ENCODE data around the gene TOX2. TPM values are rescaled to one million over a fixed set of nuclear protein-coding genes. Genes with fewer than 3 reads are reported as not detected.

TOX2 gene
- polyA plus RNA-seq, 3 donors from 2014 or later: 2.4 to 5.0 (median 2.9) TPM

GRCh38 chr20:43961116-43961515 is 46.5 kb downstream of the TOX2 start:
- no peak for DNase-seq
- H3K4me3 Mint-ChIP-seq: peak overlapping the region in 3 of 5 donors; percentile 0 to 28 (median 10)
- no peaks in the 10 kb centered on the region for H3K9me3 Mint-ChIP-seq
- H3K4me1 Mint-ChIP-seq: peaks cover 58 to 61% of the 10 kb centered on the region in 2 donors
- peak overlapping the region in 1 of 6 donors; percentile 17 for H3K27ac Mint-ChIP-seq
- peaks cover 0 to 7% (median 0%) of the 10 kb centered on the region in 3 donors for H3K36me3 Mint-ChIP-seq
- H3K27me3 Mint-ChIP-seq (ENCODE audit: low read depth in 3 of 3): peaks cover 17 to 22% (median 18%) of the 10 kb centered on the region in 3 donors

DNA sequence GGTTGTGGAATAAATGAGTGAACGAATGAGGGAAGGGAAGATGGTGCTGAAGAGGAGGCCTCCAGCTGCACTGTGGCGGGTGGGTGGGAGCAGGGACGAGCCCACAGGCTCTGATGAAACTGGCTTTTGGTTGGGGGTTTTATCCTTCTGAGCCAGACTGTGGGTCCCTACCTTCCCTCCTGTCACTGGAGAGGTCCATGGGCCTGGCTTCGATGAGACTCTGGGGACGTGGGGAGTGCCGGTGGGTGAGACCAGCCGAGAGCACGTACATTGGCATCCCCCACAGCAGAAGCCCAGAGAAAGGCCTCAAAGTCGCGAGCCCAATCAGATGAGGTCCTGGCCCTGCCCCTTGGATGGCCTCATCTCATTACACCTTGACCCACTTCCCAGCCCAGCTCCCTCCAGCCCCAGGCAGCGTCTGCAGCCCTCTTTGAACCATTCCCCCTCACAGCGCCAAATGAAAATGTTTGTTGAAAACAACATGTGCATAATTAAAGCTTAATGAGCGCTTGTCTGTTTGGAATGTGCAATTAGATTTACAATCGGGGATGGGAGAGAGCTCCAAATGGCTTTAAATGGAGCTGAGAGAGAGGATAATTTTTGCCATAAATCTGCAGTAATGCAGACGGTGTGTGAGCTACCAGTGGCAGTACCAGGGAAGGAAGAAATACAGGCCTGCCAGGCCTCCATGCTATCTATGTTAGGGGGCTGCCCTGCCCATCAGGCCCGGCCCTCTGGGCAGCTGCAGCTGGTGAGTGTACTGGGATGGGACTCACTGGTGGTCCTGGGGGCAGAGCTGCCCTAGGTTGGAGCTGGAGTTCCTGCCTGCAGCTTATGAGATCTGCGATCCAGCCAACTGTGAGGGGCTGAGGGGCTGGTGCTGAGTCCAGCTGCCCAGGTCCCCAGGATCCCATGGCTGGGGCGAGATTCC is 47.2 kb downstream of the TOX2 start:
- peaks cover 54 to 56% of the 10 kb centered on the region in 2 donors for H3K4me1 Mint-ChIP-seq
- H3K4me3 Mint-ChIP-seq: no peak overlapping the region
- H3K27ac Mint-ChIP-seq: no peak overlapping the region
- no peaks in the 10 kb centered on the region for H3K9me3 Mint-ChIP-seq
- no peak for DNase-seq
- H3K36me3 Mint-ChIP-seq: peaks cover 0 to 4% (median 0%) of the 10 kb centered on the region in 3 donors
- peaks cover 14 to 22% (median 18%) of the 10 kb centered on the region in 3 donors for H3K27me3 Mint-ChIP-seq (ENCODE audit: low read depth in 3 of 3)

GRCh38 chr20:43962530-43962929 is 47.9 kb downstream of the TOX2 start:
- Mint-ChIP-seq H3K27me3 (ENCODE audit: low read depth in 3 of 3) (peaks cover 14 to 18% (median 17%) of the 10 kb centered on the region in 3 donors), H3K4me3 (no peak overlapping the region), H3K9me3 (no peaks in the 10 kb centered on the region), H3K36me3 (peaks cover 0 to 3% (median 0%) of the 10 kb centered on the region in 3 donors), H3K4me1 (peaks cover 46 to 49% of the 10 kb centered on the region in 2 donors), H3K27ac (no peak overlapping the region)
- DNase-seq: no peak

GRCh38 chr20:43963233-43963632 is 48.6 kb downstream of the TOX2 start:
- no peaks in the 10 kb centered on the region for H3K36me3 Mint-ChIP-seq
- H3K4me3 Mint-ChIP-seq: no peak overlapping the region
- peaks cover 11 to 15% (median 12%) of the 10 kb centered on the region in 3 donors for H3K27me3 Mint-ChIP-seq (ENCODE audit: low read depth in 3 of 3)
- H3K27ac Mint-ChIP-seq: no peak overlapping the region
- H3K4me1 Mint-ChIP-seq: peaks cover 39 to 42% of the 10 kb centered on the region in 2 donors
- no peak for DNase-seq
- no peaks in the 10 kb centered on the region for H3K9me3 Mint-ChIP-seq

DNA sequence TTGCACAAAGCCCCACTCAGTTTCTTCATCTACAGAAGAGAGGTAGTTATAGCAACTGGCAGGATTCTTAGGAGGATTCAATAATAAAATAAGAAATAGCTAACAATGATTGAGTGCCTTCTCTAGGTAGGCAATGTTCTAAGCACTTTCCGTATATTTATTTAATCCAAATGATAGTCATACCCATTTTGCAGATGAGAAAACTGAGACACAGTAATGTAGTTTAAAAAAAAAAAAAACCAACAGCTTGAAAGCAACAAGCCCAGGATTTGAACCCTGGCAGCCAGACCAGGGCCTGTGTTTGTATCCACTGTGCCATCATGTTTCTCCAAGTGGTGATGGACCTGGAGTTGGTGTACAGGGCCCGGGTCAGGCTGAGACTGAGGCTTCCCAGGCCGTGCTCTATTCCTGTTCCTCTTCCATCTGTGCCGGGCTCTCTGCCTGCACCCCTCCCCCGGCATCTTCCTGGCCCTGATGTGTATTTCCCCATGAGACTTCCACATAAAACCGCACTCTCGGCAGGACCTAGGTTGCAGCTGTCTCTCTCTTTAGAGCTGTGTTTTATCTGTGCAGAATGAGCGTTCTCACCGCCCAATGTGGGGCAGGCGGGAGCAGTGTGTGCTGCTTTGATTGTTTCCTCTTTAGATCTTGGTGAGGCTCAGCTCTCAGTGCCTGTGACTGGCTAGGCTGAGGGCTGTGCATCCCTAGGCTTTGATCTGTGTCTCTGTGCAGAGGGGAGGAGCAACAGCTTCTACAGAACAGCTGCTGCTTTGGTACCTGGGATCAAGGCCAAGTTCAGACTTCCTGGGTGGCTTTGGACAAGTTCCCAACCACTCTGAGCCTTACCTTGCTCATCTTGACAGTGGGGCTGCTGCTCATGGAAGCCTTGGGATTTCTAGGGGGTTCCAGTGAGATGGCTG is 49.5 kb downstream of the TOX2 start:
- H3K27me3 Mint-ChIP-seq (ENCODE audit: low read depth in 3 of 3): peaks cover 10 to 11% (median 11%) of the 10 kb centered on the region in 3 donors
- H3K4me1 Mint-ChIP-seq: peaks cover 30 to 33% of the 10 kb centered on the region in 2 donors
- DNase-seq: no peak
- no peaks in the 10 kb centered on the region for H3K36me3 Mint-ChIP-seq
- peak overlapping the region in 2 of 5 donors; percentile 10 to 40 for H3K4me3 Mint-ChIP-seq
- no peaks in the 10 kb centered on the region for H3K9me3 Mint-ChIP-seq
- H3K27ac Mint-ChIP-seq: no peak overlapping the region

GRCh38 chr20:43968341-43969000 is 53.8 kb downstream of the TOX2 start:
- H3K4me3 Mint-ChIP-seq: no peak overlapping the region
- peaks cover 6 to 12% (median 10%) of the 10 kb centered on the region in 3 donors for H3K27me3 Mint-ChIP-seq (ENCODE audit: low read depth in 3 of 3)
- no peaks in the 10 kb centered on the region for H3K36me3 Mint-ChIP-seq
- H3K4me1 Mint-ChIP-seq: peaks cover 8 to 10% of the 10 kb centered on the region in 2 donors
- no peaks in the 10 kb centered on the region for H3K9me3 Mint-ChIP-seq
- H3K27ac Mint-ChIP-seq: no peak overlapping the region
- DNase-seq: no peak

DNA sequence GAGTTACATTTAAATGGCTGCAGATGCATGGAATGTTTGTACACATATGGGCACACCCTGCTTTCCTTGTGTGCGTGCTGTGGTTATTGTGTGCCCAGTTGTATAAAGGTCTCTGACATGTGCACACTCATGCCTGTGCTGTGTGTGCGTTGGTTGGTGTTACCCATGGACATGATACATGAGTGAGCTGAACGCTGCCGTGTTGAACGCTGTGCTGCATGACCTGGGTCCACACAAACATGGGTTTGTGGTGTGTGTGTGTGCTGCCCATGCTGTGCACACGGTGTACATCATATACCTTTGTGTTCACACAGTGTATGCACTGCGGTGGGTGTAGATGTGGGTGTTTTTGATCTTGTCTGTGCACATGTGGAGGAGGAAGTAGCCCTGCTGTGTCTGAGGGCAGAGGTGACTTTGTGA is 54.4 kb downstream of the TOX2 start:
- Mint-ChIP-seq H3K27me3 (ENCODE audit: low read depth in 3 of 3) (peaks cover 5 to 15% (median 14%) of the 10 kb centered on the region in 3 donors), H3K4me3 (no peak overlapping the region), H3K27ac (no peak overlapping the region), H3K4me1 (peaks cover 8% of the 10 kb centered on the region in 2 donors), H3K36me3 (no peaks in the 10 kb centered on the region), H3K9me3 (no peaks in the 10 kb centered on the region)
- DNase-seq: no peak

DNA sequence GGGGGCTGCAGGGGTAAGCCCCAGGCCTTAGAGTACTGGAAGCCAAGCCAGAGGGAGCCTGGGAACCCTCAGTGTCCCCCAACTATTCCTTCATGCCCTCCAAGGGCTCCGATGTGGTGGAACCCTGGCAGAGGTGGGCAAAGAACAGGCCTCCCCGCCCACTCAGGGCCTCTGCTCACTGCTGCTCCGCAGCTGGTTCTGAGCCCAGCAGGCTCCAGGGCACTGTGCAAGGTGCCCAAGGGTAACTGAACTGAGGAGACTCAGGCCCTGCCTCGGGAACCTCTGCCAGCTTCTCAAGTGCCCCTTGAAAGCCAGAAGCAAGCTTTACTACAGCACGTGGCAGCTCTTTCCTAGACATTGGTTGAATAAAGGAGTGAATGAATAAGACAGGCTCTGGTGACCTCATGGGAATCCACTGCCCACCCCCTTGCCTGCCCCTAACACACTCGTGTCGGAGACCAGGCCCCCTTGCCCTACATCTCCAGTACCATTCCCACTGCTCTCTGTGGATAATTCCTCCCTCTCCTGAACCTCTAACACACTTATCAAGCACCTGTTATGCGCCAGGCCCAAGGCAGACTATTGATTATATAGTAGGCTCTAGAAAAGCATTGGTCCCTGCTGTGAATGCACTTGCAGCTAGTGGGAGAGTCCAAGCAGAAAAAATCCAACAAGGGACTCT is 55.0 kb downstream of the TOX2 start:
- H3K4me3 Mint-ChIP-seq: no peak overlapping the region
- peaks cover 5 to 14% (median 13%) of the 10 kb centered on the region in 3 donors for H3K27me3 Mint-ChIP-seq (ENCODE audit: low read depth in 3 of 3)
- H3K4me1 Mint-ChIP-seq: peaks cover 1 to 2% of the 10 kb centered on the region in 2 donors
- no peak for DNase-seq
- H3K36me3 Mint-ChIP-seq: no peaks in the 10 kb centered on the region
- H3K27ac Mint-ChIP-seq: no peak overlapping the region
- H3K9me3 Mint-ChIP-seq: no peaks in the 10 kb centered on the region

DNA sequence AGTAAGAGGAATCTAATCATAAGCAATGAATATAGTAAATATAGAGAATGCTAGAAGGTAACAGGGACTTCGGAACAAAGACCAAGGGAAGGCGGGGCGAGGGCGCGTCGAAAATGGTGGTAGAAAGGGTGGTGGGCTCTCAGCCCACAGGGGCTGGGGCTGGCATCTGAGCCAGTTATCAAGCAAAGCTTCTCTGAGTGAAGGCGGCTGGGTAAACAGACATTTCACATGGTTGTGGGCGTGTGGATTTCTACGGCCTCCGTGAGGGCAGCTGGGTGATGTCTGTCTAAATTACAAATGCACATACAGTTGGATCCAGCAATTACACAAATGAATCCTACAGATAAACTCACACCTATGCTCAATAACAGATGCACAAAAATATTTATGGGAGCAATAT is 56.6 kb downstream of the TOX2 start:
- H3K27me3 Mint-ChIP-seq (ENCODE audit: low read depth in 3 of 3): peaks cover 8 to 12% (median 12%) of the 10 kb centered on the region in 3 donors
- H3K27ac Mint-ChIP-seq: peak overlapping the region in 1 of 6 donors; percentile 4
- no peaks in the 10 kb centered on the region for H3K9me3 Mint-ChIP-seq
- H3K4me1 Mint-ChIP-seq: no peaks in the 10 kb centered on the region
- H3K4me3 Mint-ChIP-seq: no peak overlapping the region
- DNase-seq: no peak
- H3K36me3 Mint-ChIP-seq: peaks cover 0 to 3% (median 0%) of the 10 kb centered on the region in 3 donors

DNA sequence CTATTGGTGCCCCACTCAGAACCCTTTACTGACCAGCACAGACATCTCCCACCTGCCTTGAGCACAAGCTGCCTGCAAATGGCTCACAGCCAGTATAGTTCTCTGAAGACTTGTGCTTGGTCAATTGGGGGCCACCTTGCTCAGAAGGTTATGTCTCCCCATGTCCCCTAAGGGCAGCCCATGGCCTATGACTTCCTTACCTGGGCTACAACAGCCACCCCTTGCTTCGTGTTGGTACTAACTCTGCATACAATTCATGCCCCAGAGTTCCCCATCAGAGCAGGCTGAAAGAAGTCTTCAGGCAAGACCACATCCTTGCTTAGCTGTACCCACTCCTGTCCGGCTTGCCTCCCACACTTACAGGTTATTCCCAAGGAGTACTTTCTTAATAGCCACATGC is 57.4 kb downstream of the TOX2 start:
- Mint-ChIP-seq H3K4me3 (no peak overlapping the region), H3K27me3 (ENCODE audit: low read depth in 3 of 3) (peaks cover 10 to 13% (median 12%) of the 10 kb centered on the region in 3 donors), H3K36me3 (peaks cover 0 to 3% (median 0%) of the 10 kb centered on the region in 3 donors), H3K4me1 (no peaks in the 10 kb centered on the region), H3K27ac (no peak overlapping the region), H3K9me3 (no peaks in the 10 kb centered on the region)
- DNase-seq: no peak

- no peak for DNase-seq
- Mint-ChIP-seq H3K36me3 (peaks cover 0 to 3% (median 0%) of the 10 kb centered on the region in 3 donors), H3K27me3 (ENCODE audit: low read depth in 3 of 3) (peaks cover 10 to 15% (median 12%) of the 10 kb centered on the region in 3 donors), H3K9me3 (no peaks in the 10 kb centered on the region), H3K4me1 (no peaks in the 10 kb centered on the region), H3K4me3 (no peak overlapping the region), H3K27ac (no peak overlapping the region)
Measured at GRCh38 chr20:43972692-43973091, 58.0 kb downstream of the TOX2 start.

GRCh38 chr20:43973231-43973630 is 58.6 kb downstream of the TOX2 start:
- Mint-ChIP-seq H3K27ac (no peak overlapping the region), H3K27me3 (ENCODE audit: low read depth in 3 of 3) (peaks cover 10 to 18% (median 15%) of the 10 kb centered on the region in 3 donors), H3K4me3 (no peak overlapping the region), H3K4me1 (no peaks in the 10 kb centered on the region), H3K36me3 (peaks cover 0 to 3% (median 0%) of the 10 kb centered on the region in 3 donors), H3K9me3 (no peaks in the 10 kb centered on the region)
- no peak for DNase-seq
